Lower leg skin (tissue), 3 donors: ENCODE data around the gene TKT.

Source experiments
- CTCF ChIP-seq, 3 donors: fragments of 450-650 bp; IDR thresholded peaks; one replicate each; pipeline ENCODE4 v1.5.1; 2016; ENCODE audit warnings: antibody characterized with exemption in 3 of 3, mild to moderate bottlenecking in 3 of 3, moderate library complexity in 2 of 3
- POLR2A ChIP-seq, 2 donors: fragments of 450-650 bp; IDR thresholded peaks; one replicate each; pipeline ENCODE4 v1.6.1; 2016 to 2017; ENCODE audit warnings: antibody characterized with exemption in 2 of 2, mild to moderate bottlenecking in 1 of 2, moderate library complexity in 1 of 2

- TF ChIP-seq CTCF (IDR thresholded peaks at IDR 0.05), result no peak
- no peak for TF ChIP-seq POLR2A (IDR thresholded peaks at IDR 0.05)
These were observed 3.8 kb upstream of the TKT start for GRCh38 chr3:53259427-53260259.
